HG02798 (cell line): ENCODE measurements around the gene PHF19.

Experiments
- ATAC-seq: cut with Tn5 transposase; IDR thresholded peaks from one replicate; pipeline ENCODE4 v1.9.1; 2021; ENCODE audit warnings: mild to moderate bottlenecking; ENCODE audit not compliant: unreplicated experiment, poor library complexity

PHF19 gene

DNA sequence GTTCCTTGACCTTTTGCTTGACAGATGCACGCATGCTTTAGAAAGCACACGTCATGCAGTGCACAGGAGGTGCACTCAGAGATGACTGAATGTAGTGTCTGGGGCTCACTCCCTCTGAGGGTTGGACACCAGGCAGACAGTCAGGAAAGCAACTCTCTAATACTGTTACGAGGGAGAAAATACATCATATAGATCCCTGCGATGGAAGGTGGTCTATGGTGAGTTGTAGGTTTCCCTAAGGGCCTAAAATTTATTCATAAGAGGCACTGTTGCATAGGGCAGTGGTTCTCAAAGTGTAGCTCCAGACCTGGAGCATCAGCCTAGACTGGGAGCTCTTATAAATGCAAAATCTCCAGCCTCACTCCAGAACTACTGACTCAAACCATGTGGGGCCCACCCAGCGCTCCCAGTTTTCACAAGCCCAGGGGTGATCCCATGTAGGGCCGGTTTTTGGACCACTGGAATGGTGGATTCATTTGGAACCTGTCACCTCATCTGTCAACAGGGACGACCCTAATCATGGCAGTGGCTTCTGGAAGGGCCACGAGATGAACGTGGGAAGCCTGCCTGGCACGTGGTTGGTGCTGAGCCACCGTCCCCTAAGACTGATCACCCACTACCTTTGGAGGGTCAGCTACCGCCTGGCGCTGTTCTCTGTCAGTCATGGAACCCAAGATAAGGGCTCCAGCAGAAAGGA lies 16.8 kb upstream of the PHF19 start:
- ATAC-seq = no peak

- ATAC-seq = peak; percentile 69
Measured at GRCh38 chr9:120892748-120893610, 16.0 kb upstream of the PHF19 start.

GRCh38 chr9:120891884-120892747 lies 15.1 kb upstream of the PHF19 start:
- peak; percentile 28 for ATAC-seq

- ATAC-seq = no peak
Measured at GRCh38 chr9:120891245-120891883, 14.4 kb upstream of the PHF19 start.

DNA sequence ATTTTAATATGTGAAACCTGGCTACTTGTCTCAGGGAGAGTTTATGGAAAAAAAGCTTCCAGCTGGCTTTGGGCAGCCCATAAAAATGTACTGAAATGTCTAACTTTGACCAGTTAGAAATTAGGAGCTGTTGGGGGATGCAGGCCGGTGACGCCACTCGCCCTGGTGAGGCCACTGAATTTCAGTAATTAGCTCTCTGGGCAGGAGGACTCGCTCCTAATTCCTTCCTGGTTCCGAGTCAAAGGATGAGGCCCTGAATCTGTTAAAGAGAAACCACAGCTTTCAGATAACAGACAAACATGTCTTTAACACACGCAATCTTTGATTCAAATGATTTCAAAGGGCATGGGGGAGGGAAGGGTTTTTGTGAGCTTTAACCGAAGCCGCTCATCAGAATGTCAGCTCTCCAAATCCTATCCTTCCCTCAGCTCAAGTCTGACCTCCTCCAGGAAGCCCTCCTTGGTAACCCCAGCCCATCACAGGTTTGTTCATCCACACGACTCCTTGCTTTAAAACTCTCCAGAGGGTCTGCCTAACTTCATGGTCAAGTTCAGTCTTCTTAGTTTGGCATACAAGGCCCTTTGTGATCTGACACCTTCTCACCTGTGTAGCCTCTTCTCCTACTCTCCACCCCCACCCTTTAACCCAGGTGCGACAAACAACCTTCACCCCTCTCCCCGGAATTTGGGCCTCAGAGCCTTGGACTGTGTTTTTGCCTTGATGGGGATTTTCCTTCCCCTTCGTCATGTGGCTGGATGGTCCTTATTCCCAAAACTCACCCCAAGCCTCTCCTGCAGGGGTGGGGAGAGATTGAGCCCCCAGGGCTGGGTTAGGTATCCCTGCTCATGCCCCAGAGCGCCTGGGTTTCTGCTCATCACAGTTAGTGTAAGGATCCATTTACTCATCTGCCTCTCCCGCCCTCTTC lies 13.6 kb upstream of the PHF19 start:
- ATAC-seq = no peak

DNA sequence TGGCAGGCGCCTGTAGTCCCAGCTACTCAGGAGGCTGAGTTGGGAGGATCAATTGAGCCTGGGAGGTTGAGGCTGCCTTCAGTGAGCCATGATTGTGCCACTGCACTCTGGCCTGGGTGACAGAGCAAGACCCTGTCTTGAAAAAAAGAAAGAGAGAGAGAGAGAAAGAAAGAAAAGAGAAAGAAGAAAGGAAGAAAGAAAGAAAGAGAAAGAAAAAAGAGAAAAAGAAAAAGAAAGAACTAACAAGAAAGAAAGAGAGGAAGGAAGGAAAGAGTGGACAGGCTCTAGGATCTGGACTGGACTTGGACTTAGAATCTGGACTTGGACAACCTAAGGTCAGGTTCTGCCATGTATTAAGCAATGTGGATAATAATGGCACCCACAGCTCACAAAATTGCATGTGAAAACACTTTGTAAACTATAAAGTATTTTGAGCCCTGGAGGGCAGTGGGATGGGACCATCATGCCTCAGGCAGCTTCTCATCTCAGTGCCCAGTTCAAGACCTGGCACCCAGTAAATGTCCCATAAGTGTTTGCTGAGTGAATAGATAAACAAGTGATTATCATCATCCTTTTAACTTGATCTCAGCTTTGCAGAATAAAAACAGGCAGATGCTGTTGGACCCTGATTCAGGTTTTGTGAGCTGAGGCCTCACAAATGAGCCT lies 12.8 kb upstream of the PHF19 start:
- ATAC-seq = no peak

DNA sequence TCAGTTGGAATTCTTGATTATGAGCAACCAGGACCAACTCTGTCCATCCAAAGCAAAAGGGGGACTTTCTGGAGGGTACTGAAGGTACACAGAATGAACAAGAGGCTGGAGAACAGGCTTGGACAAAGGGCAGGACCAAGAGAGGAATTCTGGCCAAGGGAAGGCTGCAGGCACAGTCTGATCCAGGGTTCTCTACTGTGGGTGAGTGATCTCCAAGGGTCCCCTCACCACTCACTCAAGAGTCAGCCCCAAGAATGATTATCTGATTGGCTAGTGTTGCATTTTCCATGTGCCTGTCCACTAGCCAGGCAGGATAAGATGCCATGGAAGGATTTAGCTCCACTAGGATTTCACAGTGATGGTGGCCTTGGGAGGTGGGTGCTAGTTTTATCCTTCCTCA lies 11.6 kb upstream of the PHF19 start:
- ATAC-seq = no peak

- no peak for ATAC-seq
Measured at GRCh38 chr9:120886490-120886967, 9.5 kb upstream of the PHF19 start.

GRCh38 chr9:120885958-120886357 lies 9.0 kb upstream of the PHF19 start:
- no peak for ATAC-seq

- ATAC-seq = no peak
Measured at GRCh38 chr9:120885457-120885856, 8.5 kb upstream of the PHF19 start.

DNA sequence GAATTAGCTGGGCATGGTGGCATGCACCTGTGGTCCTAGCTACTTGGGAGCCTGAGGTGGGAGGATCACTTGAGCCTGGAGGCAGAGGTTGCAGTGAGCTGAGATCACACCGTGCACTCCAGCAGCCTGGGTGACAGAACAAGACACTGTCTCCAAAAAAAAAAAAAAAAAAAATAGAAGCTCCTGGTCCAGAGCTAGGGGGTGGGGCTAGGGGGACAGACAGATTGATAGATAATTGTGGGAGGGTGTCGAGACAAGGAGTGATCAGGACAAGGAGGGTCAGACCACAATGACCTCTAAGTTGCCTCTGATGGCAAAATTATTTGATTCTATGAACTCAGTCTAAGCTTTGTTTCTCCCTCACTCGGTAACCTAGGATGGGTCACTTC lies 6.6 kb upstream of the PHF19 start:
- ATAC-seq = no peak

DNA sequence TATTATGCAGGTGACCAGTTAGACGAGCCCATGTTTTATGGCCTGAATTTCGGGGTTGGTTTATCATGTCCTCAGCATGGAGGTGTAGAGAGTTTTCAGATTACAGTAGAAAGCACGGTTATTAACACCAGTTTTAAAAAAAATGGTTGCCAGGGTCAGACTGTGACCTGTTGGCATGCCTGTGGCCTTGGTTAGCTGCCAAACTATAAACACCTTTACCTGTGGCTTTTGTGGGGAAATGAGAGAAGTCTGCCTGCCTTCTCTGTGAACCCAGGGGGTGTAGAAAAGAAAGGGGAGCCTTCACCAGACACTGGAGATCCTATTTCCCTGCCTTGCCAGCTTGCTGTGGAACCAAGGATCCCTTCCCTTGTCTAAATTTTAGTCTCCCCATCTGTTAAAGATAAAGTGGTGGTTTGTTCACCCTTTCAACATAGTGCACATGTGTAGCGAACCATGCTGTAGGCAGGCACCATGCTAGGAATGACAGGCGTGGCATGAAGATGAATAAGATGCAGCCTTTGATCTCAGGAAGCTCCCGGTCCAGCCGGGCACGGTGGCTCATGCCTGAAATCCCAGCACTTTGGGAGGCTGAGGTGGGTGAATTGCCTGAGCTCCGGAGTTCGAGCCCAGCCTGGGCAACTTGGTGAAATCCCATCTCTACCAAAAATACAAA lies 6.1 kb upstream of the PHF19 start:
- ATAC-seq = no peak

GRCh38 chr9:120879446-120879845 lies 2.5 kb upstream of the PHF19 start:
- ATAC-seq = no peak

GRCh38 chr9:120878188-120879130 lies 1.5 kb upstream of the PHF19 start:
- no peak for ATAC-seq

DNA sequence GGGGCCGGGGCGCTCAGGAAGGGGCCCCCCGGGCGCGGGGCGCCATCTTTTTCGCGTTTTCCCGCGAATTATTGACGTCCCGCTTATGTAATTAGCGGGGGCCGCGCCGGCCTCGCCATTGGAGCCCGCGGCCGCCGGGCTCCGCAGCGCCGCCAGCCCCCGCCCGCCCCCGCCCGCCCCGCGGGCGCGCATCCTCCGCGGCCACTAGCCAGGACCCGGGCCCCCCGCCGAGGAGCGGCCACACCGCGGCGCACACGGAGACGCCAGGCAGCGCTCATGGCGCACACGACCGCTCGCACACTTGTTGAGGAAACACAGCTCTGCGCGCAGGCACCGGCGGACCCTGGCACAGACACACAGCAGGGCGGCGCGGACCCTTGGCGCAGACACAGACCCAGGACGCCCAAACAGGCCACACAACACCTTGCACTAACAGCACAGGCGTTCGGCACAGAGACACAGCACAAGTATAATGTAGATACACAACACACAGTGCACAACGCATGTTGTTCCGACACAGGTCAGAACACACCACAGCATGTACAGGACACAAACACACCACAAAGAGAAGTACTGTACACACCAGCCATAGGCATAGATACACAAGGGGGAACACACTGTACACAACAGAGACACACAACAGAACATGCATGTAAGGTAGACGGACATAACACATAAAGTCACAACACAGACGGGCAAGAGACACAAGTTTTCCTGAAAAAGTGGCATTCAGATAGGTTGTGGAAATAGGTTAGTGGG lies 467 bp upstream of the PHF19 start:
- peak; percentile 50 for ATAC-seq
